ENCODE measurements around the gene ITFG1.

Gene ITFG1

DNA sequence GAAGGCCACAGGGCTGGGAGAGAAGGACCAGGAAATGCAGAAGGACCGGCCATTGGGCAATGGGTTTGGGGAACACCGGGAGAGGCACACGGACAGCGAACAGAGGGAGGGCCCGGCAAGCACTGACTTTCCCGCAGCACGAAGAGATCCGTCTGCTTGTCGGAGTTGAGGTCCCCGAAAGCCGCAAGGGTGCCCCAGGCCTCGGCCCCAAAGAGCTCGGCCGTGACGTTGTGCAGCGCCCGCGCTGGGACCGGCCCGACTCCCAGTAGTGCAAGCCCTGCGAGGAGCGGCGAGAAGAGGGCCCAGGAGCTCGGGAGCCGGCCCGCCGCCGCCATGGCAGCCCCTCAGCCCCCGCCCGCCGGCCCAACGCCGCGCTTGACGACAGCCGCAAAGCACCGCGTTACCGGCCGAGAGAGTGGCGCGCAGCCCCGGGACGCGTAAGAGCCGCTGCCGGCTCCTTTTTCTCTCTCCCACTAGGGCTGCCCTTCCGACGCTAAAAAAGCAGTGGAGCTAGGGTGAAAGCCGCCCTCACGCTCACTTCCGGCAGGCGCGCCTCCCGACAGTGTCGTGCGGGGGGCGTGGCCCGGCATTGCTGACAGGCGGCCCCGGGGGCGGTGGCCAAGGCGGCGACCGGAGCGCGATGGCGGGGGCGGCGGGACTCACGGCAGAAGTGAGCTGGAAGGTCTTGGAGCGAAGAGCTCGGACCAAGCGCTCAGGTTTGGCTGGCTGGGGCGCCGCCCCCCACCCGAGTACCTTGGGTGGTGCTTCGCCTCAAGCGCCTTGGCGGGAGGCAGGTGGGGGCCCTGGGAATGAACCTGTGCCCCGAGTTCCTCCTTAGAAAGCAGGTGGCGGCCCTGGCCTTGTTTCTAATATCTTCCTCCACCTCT is at the start of gene ITFG1, which contains the start of gene PHKB:
Gene ITFG1 (minus strand): TSS at position 353 of the 887 bp plus-strand sequence. CDS start 18 bp downstream, at position 335.
Gene PHKB (plus strand): TSS at position 621 of the 887 bp plus-strand sequence. CDS start 20 bp downstream, at position 641.
- peak; percentile 95 for DNase-seq

- DNase-seq: no peak
Measured at GRCh38 chr16:47507701-47508100, 46.8 kb upstream of the ITFG1 start.

DNA sequence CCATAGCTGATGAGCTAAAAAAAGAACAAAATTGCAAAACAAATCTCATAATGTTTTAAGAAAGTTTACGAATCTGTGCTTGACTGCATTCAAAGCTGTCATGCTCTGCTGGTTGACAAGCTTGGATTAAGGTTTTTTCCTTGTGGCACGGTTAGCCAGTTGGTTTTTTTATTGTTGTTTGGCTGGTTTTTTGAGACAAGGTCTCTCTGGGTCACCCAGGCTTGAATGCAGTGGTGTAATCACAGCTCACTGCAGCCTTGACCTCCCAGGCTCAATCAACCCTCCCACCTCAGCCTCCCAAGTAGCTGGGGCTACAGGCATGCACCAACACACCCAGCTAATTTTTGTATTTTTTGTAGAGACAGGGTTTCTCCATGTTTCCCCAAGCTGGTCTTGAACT is 45.9 kb upstream of the ITFG1 start:
- DNase-seq: no peak

DNA sequence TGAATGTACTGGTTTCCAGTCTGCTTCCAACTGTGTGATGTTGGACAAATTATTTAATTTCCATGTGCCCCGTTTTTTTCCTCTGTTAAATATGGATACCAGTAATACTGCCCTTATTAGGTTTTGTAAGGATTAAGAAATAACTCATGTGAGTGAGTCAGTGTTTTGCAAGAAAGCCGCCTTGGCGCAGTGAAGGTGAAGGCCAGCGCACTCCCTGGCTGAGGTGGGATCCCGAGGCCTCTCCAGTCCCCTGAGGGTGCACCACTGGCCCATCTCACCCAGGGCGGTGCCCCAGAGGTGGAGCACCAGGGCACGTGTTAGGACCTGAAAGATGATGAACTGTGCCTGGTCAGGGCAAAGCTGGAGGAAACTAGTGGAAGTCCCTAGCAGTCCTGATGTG is 43.7 kb upstream of the ITFG1 start:
- no peak for DNase-seq

DNA sequence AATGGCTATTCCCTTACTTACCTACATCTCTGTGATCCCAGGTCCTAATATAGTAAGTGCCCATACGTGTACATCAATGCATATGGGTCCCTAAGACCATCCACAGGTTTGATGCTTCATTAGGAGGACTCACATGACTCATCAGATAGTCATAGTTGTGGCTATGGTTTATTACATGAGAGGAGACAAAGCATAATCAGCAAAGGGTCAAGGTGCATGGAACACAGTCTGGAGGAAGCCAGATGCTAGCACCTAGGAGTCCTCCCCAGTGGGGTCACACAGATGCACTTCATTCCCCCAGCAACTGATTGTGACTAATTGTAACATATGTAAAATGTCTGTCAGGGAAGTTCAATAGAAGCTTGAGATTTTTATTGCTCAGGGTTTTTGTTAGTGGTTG is 43.1 kb upstream of the ITFG1 start:
- DNase-seq: no peak

DNA sequence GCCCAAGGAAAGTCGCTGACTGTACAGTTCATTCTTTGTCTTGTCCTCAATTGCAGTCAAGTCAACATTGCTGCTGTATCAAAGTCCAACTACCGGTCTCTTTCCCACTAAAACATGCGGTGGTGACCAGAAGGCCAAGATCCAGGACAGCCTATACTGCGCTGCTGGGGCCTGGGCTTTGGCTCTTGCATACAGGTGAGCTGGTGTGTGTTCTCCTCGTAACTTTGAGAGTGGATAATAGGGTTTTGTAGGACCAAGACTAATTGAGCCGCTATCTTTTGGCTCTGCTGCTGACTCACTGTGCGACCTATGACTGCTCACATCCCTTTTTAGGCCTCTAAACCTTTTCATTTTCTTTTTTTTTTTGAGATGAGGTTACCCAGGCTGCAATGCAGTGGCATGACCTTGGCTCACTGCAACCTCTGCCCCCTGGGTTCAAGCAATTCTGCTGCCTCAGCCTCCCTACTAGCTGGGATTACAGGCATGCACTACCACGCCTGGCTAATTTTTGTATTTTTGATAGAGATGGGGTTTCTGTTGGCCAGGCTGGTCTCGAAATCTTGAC is 38.9 kb upstream of the ITFG1 start:
- no peak for DNase-seq

DNA sequence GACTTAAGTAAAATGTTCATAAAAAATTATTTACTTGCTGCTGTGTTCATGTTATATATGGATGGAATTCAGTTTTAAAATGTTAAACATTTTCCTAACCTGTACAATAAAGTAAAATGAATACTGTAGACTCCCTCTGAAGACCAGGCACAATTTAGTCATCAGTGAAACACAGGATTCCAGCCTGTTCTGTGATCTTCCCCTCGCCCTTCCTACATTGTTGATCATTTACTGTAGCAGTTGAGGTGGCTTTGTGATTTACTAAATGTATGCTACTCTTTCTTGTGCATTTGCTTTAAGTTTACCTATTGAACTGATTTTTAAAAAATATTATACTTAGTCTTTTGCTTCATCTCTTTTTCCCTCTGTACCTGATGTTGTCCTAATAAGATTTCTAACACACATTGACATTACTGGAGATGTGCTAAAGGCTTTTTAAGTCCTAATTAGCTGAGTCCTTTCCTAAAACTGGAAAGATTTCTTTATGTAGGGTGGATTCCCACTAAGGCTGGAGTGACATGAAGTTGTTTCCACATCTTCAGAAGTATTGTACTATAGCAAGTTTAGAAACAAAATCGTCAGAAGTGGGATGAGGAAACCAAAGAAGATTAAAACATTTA is 38.3 kb upstream of the ITFG1 start:
- DNase-seq: no peak

DNA sequence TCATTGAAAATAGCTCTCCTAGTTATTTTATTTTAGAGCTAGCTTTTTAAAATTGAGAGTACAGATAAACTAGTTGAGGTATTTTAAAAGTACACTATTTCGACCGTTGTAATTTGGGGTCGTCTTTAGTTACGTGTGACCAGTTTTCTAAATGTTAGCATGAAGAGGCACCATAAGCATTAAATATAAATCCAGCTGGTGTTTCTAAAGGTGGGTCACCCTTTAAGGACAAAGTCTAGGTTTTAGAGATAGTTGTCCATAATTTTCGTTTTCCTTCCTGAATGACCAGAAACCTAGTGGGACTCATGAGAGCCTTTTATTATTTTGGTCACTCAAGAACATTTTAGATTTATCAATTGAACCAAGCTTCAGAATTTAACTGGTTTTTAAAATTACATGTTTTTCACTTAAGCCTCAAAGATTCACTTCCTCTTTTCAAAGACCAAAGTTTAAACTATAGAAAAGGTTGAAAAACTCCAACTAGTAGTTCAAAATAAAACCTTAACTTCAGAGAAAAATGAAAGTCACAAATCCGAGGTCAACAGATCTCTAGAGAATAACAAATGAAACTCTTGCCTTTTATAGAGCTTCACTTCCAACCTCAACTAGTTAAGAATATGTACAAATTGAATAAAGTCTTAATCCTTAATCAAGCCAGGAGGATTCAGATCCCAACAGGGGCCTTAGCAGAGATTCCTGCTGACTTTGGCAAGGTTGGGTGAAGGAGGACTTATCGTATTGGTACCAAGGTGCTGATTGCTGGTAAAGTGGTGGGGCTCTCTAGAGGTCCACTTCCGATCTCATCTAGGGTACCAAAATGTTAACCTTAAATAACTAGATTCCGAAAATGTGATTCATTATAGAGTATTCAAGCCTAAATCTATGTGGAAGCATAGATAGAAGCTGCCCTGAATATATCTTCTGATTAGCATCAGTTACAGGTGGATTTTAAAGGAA is 32.8 kb upstream of the ITFG1 start:
- no peak for DNase-seq

DNA sequence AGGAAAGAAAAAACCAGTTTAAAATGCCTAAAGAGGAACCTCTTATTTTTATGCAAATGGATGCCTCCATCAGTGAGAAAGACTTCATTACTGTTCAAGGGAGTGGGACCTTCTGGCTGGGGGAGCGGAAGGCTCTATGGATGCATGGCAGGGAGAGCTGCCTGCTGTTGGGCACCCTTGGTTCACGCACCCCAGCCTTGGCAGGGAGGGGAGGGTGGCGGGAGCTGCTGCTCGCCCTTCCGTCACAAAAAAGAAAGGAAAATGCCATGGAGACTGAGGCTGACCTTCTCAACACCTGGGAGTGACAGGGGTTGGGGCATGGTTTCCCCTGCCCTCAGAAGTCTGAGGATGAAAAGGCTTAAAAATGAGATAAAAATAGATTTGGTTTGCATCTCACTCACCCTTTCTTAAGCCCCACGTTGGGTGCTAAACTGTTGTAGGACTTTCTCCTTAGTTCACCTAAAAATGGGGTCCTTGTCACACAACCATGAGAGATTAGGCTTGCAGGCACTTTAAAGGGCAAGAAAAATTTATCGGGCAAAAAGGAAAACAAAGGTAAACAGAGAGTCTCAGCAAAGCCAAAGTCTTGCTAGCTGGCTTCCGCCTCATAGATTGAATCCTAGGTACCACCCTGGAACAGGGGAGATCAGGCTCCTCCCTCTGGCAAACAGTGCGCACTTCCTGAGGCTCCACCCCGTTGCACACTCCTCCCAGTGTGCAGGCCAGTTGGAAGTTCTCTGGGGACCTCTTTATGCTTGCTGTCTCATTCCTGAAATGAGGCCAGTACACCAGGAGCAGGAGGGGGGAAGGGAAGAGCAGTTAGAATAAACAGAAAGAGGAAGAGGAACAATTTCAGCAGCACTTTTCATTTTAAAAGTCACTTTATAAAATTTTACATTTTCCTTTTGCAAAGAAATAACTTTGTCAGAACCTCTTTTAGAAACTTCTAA is 31.8 kb upstream of the ITFG1 start:
- DNase-seq: peak; percentile 30

DNA sequence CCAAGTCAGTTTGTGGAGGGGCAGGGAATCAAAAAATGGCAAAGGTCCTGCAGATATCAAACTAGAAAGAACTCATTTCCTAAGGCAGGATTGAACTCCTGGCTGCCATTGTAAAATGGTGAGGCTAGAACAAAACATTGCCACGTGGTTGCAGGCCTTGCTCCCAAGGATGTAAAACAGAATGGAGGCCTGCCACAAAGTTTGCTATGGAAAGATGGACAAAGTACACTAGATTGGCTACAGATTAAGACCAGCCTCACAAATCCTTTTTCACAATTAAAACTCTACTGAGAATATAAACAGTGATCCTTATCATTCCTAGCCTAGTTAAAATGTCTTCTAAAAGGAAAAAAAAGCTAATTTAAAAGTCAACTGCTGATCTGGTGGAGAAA is 31.2 kb upstream of the ITFG1 start:
- no peak for DNase-seq

GRCh38 chr16:47490471-47490870 is 29.6 kb upstream of the ITFG1 start:
- no peak for DNase-seq

- no peak for DNase-seq
Measured at GRCh38 chr16:47488051-47488450, 27.2 kb upstream of the ITFG1 start.

GRCh38 chr16:47486856-47487255 is 26.0 kb upstream of the ITFG1 start:
- DNase-seq: no peak

- no peak for DNase-seq
Measured at GRCh38 chr16:47483616-47484015, 22.8 kb upstream of the ITFG1 start.

GRCh38 chr16:47481698-47482374 is 21.0 kb upstream of the ITFG1 start:
- DNase-seq: no peak

GRCh38 chr16:47480410-47480809 is 19.5 kb upstream of the ITFG1 start:
- no peak for DNase-seq

DNA sequence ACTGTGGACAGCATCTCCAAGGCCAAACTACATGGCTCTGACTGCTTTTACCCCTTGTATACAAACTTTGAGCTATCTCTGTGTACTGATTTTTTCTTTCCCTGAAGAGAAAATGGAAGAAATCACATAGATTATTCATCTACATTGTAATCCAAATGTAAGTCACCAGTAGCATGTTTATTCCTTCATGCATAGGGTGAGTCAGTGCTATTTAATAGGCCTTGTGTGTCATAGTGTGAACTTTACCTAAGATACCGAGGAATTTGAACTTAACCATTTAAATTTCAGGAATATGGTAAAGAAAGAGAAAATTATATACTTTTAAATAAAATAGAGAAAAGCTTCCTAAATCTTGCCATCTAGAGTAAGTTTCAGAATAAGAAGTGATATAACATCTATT is 16.8 kb upstream of the ITFG1 start:
- no peak for DNase-seq

- DNase-seq: no peak
Measured at GRCh38 chr16:47476654-47477345, 15.9 kb upstream of the ITFG1 start.

DNA sequence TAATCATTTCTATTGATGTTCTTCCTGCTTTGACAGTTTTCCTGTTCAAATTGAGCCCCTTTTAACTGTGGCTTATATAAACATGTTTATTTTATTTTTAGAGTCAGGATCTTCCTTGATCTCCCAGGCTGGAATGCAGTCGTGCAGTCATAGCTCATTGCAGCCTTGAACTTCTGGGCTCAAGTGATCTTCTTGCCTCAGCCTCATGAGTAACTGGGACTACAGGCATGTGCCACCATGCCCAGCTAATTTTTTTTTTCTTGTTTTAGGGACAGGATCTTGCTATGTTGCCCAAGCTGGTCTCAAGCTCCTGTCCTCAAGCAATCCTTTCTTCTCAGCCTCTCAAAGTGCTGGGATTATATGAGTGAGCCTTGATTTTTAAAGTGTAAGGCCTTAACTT is 14.9 kb upstream of the ITFG1 start:
- no peak for DNase-seq

GRCh38 chr16:47473792-47474191 is 12.9 kb upstream of the ITFG1 start:
- DNase-seq: no peak
